SKM-1 (cell line): ENCODE data around the gene PLXNA3.

ENCODE experiments used
- DNase-seq: peaks from one replicate; lab custom pipeline; 2025; ENCODE audit not compliant: unreplicated experiment; lab: John Stamatoyannopoulos, UW

Gene PLXNA3

GRCh38 chrX:154458116-154458953 is at the start of gene PLXNA3:
PLXNA3 (plus strand) TSS chrX:154458281; CDS start chrX:154460184, 1,903 bp downstream.
- no peak for DNase-seq

GRCh38 chrX:154408659-154409221 is 49.3 kb upstream of the PLXNA3 start:
- no peak for DNase-seq

GRCh38 chrX:154409222-154409871 is 48.7 kb upstream of the PLXNA3 start, which contains the start of gene DNASE1L1:
DNASE1L1 (minus strand) TSS chrX:154409254; CDS start chrX:154405568, 3,686 bp downstream.
- DNase-seq: peak; percentile 35

- no peak for DNase-seq
Observed at GRCh38 chrX:154411981-154412340, 46.1 kb upstream of the PLXNA3 start.

GRCh38 chrX:154412468-154412867 is 45.6 kb upstream of the PLXNA3 start:
- DNase-seq: no peak

- no peak for DNase-seq
Observed at GRCh38 chrX:154413142-154413541, 44.9 kb upstream of the PLXNA3 start.

- DNase-seq: no peak
Observed at GRCh38 chrX:154417157-154417556, 40.9 kb upstream of the PLXNA3 start.

GRCh38 chrX:154419189-154419588 is 38.9 kb upstream of the PLXNA3 start:
- DNase-seq: no peak

GRCh38 chrX:154419688-154420401 is 38.2 kb upstream of the PLXNA3 start:
- DNase-seq: no peak

- DNase-seq: no peak
Observed at GRCh38 chrX:154420402-154420756, 37.7 kb upstream of the PLXNA3 start.

- no peak for DNase-seq
Observed at GRCh38 chrX:154426916-154427770, 30.9 kb upstream of the PLXNA3 start.

GRCh38 chrX:154428176-154429171 is 29.6 kb upstream of the PLXNA3 start, which contains the start of gene ATP6AP1:
ATP6AP1 (plus strand) TSS chrX:154428677; CDS start chrX:154428693, 16 bp downstream.
- peak; percentile 64 for DNase-seq

GRCh38 chrX:154429711-154430110 is 28.4 kb upstream of the PLXNA3 start:
- no peak for DNase-seq

GRCh38 chrX:154430479-154430878 is 27.6 kb upstream of the PLXNA3 start:
- DNase-seq: no peak

- DNase-seq: no peak
Observed at GRCh38 chrX:154430916-154431315, 27.2 kb upstream of the PLXNA3 start.

- DNase-seq: peak; percentile 7
Observed at GRCh38 chrX:154431341-154431740, 26.7 kb upstream of the PLXNA3 start.

- DNase-seq: no peak
Observed at GRCh38 chrX:154432210-154432609, 25.9 kb upstream of the PLXNA3 start.

GRCh38 chrX:154433605-154434004 is 24.5 kb upstream of the PLXNA3 start:
- DNase-seq: no peak
